Rectal smooth muscle tissue (tissue), 1 donor: ENCODE results near the gene CSKMT.

Experiments used
- H3K27ac ChIP-seq: one replicate; pipeline ENCODE4 v1.7.0; 2013; ENCODE audit warnings: low read depth, low read length, inconsistent platforms
- H3K27me3 ChIP-seq: one replicate; pipeline ENCODE4 v1.7.0; 2013; ENCODE audit warnings: low read length; ENCODE audit not compliant: control insufficient read depth, insufficient read depth
- H3K36me3 ChIP-seq: one replicate; pipeline ENCODE4 v1.7.0; 2013; ENCODE audit warnings: low read length; ENCODE audit not compliant: control insufficient read depth, insufficient read depth
- H3K4me1 ChIP-seq: one replicate; pipeline ENCODE4 v1.7.0; 2013; ENCODE audit warnings: low read length; ENCODE audit not compliant: control insufficient read depth, insufficient read depth
- H3K4me3 ChIP-seq: one replicate; pipeline ENCODE4 v1.7.0; 2013; ENCODE audit warnings: low read length
- H3K9ac ChIP-seq: one replicate; pipeline ENCODE4 v1.7.0; 2013; ENCODE audit warnings: low read length

Gene CSKMT

GRCh38 chr11:62716206-62716605 lies 51.1 kb downstream of the CSKMT start:
- Histone ChIP-seq H3K4me1 (no peaks in the 10 kb centered on the region), H3K27ac (no peak overlapping the region), H3K36me3 (peaks cover 61% of the 10 kb centered on the region)

DNA sequence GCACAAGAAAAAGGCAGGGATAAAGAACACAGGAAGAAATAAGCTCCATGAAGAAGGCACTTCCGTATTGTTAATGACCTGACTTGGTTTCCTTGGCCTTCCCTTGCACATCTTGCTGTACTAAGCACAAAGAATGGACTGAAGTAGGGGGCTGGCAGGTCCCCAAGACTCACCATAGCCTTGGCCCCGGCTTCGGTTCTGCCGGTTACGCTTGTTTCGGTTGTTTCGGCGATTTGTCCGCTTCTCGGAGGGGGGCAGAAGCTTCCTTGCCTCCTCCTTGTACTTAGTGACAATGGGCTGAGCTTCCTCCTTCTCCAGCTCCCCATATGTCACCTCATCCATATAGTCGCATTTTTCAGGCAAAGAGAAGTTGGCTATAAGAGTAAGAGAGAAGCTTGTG lies 51.7 kb downstream of the CSKMT start:
- H3K9ac ChIP-seq: no peak overlapping the region
- no peaks in the 10 kb centered on the region for H3K27me3 ChIP-seq
- H3K36me3 ChIP-seq: peaks cover 67% of the 10 kb centered on the region
- H3K4me1 ChIP-seq: no peaks in the 10 kb centered on the region
- H3K27ac ChIP-seq: no peak overlapping the region
- no peak overlapping the region for H3K4me3 ChIP-seq

More at GRCh38 chr11:62716206-62716605, 51.1 kb downstream of the CSKMT start:
- Histone ChIP-seq H3K27me3 (no peaks in the 10 kb centered on the region), H3K4me3 (no peak overlapping the region), H3K9ac (no peak overlapping the region)
